ENCODE data around the gene SSR1.

- no peak for TF ChIP-seq EP300 (IDR thresholded peaks at IDR 0.05; ENCODE audit: low read depth)
- TF ChIP-seq POLR2A (IDR thresholded peaks at IDR 0.05) = no peak
These were observed 933 bp downstream of the SSR1 start for GRCh38 chr6:7311917-7312615.

All from transverse colon (tissue), 1 donor.